Caco-2 (cell line): ENCODE data around the gene WWC2. TPM values are rescaled to one million over a fixed set of nuclear protein-coding genes. Genes with fewer than 3 reads are reported as not detected.
"Not testable (repeated sequence)": the region's sequence is repeated elsewhere in the genome, so short reads cannot be mapped to it uniquely, and the experiment has no call there.

Experiments
- BruUV-seq: library from RNA; stranded (reverse); fragments of 400-500 nt; replicated peaks from 2 replicates; lab custom pipeline; 2021; lab: Mats Ljungman, UMichigan
- CTCF ChIA-PET: fragments of 300-600 bp; sonication (Branson Sonifier 250); formaldehyde crosslinking; loops from one replicate; lab custom pipeline; 2022; ENCODE audit warnings: antibody characterized with exemption; lab: Charles Lee
- POLR2A ChIA-PET: fragments of 300-600 bp; sonication (Branson Sonifier 250); formaldehyde crosslinking; loops from one replicate; lab custom pipeline; 2022; ENCODE audit warnings: antibody characterized with exemption; lab: Charles Lee
- DNase-seq, 2 experiments: peaks; one replicate each; pipeline versions ENCODE4 v3.0.0 to v3.0.0-alpha.2; 2020 to 2022
- H3K27me3 ChIP-seq: replicated peaks from 2 replicates; pipeline ENCODE4 v1.6.0; 2011; ENCODE audit warnings: low read length; ENCODE audit not compliant: control insufficient read depth, insufficient read depth
- H3K36me3 ChIP-seq: 2 replicates; pipeline ENCODE4 v1.5.1; 2011; ENCODE audit warnings: low read length; ENCODE audit not compliant: control insufficient read depth, insufficient read depth
- H3K4me1 ChIP-seq: fragments of 250-450 bp; sonication (Bioruptor Pico); 2 replicates; pipeline ENCODE4 v1.5.1; 2020; ENCODE audit warnings: mild to moderate bottlenecking
- H3K4me3 ChIP-seq: 2 replicates; pipeline ENCODE4 v1.5.1; 2011; ENCODE audit warnings: low read depth, mild to moderate bottlenecking, control low read depth, low read length
- H3K9me3 ChIP-seq: fragments of 250-450 bp; sonication (Bioruptor Pico); 2 replicates; pipeline ENCODE4 v1.5.1; 2020; ENCODE audit warnings: mild to moderate bottlenecking, moderate library complexity
- H3K27ac Mint-ChIP-seq: one replicate; pipeline ENCODE4 v1.8.0; 2022; ENCODE audit warnings: mixed read lengths; ENCODE audit not compliant: unreplicated experiment
- H3K27me3 Mint-ChIP-seq: one replicate; pipeline ENCODE4 v1.8.0; 2022; ENCODE audit warnings: mixed read lengths; ENCODE audit not compliant: insufficient read depth, unreplicated experiment
- H3K36me3 Mint-ChIP-seq: one replicate; pipeline ENCODE4 v1.8.0; 2022; ENCODE audit warnings: mild to moderate bottlenecking, mixed read lengths; ENCODE audit not compliant: insufficient read depth, unreplicated experiment
- H3K4me1 Mint-ChIP-seq: one replicate; pipeline ENCODE4 v1.8.0; 2022; ENCODE audit warnings: low read depth, mixed read lengths; ENCODE audit not compliant: unreplicated experiment
- H3K4me3 Mint-ChIP-seq: one replicate; pipeline ENCODE4 v1.8.0; 2022; ENCODE audit warnings: mild to moderate bottlenecking, moderate library complexity, mixed read lengths; ENCODE audit not compliant: unreplicated experiment
- H3K9me3 Mint-ChIP-seq: one replicate; pipeline ENCODE4 v1.8.0; 2022; ENCODE audit warnings: mixed read lengths; ENCODE audit not compliant: unreplicated experiment
- intact Hi-C: fragments of 100-400 bp; cut with micrococcal nuclease; formaldehyde crosslinking; loops from one replicate; pipeline ENCODE4 v1.10.0; 2022; ENCODE audit not compliant: unreplicated experiment
- total RNA-seq: library from RNA; stranded (reverse); gene quantifications from 2 replicates; pipeline ENCODE4 v1.2.3, GENCODE V29; 2022
- TF ChIP-seq, protein P1 (sequence below), 2 experiments: fragments of 200-600 bp in 1 of 2; IDR thresholded peaks; 1 replicate in 1 of 2; 2 replicates in 1 of 2; pipeline versions ENCODE4 v1.5.1 to v1.8.0; 2011 to 2022; ENCODE audit warnings: antibody characterized with exemption in 1 of 2, control low read depth in 1 of 2, inconsistent platforms in 1 of 2, low read depth in 1 of 2, low read length in 1 of 2, mild to moderate bottlenecking in 1 of 2, moderate library complexity in 1 of 2; ENCODE audit not compliant: insufficient read depth in 1 of 2, severe bottlenecking in 1 of 2, unreplicated experiment in 1 of 2

WWC2 gene
- total RNA-seq, 1 experiment from 2014 or later, result 126 TPM

DNA sequence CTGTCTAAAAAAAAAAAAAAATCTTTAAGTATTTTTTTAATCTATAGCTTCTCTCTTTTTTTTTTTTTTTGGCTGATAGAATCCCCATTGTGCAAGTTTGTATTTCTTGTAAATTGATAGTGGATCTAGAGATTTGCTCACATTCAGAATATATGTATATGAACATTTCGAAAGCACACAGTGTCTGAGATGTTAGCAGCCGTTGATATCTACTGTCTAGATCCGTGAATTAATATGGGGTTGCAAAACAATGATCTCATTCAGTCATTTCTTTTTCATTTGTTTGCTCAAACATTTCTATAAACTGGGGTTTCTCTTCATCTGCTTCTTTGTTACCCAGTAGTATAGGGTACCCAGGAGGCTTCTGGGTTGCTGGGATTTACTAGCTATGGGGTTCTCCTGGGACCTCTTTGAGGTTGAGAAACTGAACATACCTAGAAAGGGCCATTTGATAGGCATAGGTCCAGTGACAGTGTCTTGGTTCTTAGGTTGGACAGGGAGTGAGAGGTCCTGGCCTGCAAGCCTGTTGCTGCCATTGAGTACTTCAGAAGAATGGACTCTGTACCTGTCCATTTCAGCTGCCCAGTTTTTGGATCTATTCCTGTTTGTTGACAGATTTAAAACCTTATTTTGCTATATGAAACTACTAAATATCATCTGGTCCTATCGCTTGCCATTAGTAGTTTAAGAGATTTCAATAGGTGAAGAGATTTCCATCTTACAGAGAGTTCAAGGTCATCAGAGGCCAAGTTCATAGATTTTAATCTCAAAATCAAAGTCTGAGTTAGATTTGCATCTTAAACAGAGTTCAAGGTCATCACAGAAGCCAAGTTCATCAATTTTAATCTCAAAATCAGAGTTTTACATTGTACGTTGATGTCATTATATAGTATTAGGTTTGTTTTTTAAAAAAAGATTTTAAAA is 50.8 kb downstream of the WWC2 start:
- Histone ChIP-seq H3K9me3 (no peaks in the 10 kb centered on the region), H3K4me3 (no peak overlapping the region), H3K27me3 (no peaks in the 10 kb centered on the region), H3K36me3 (no peaks in the 10 kb centered on the region), H3K4me1 (peaks cover 37% of the 10 kb centered on the region)
- Mint-ChIP-seq H3K4me3 (no peak overlapping the region), H3K27ac (no peak overlapping the region), H3K27me3 (no peaks in the 10 kb centered on the region), H3K9me3 (no peaks in the 10 kb centered on the region), H3K4me1 (peaks cover 23% of the 10 kb centered on the region), H3K36me3 (peaks cover 15% of the 10 kb centered on the region)
- ChIA-PET CTCF (no interaction called here), POLR2A (no interaction called here)
- intact Hi-C loops, result loop anchor here (5.0 kb wide), 1 partner anchor 102 kb away; no protein-coding TSS in a partner anchor
- TF ChIP-seq, protein P1, sequence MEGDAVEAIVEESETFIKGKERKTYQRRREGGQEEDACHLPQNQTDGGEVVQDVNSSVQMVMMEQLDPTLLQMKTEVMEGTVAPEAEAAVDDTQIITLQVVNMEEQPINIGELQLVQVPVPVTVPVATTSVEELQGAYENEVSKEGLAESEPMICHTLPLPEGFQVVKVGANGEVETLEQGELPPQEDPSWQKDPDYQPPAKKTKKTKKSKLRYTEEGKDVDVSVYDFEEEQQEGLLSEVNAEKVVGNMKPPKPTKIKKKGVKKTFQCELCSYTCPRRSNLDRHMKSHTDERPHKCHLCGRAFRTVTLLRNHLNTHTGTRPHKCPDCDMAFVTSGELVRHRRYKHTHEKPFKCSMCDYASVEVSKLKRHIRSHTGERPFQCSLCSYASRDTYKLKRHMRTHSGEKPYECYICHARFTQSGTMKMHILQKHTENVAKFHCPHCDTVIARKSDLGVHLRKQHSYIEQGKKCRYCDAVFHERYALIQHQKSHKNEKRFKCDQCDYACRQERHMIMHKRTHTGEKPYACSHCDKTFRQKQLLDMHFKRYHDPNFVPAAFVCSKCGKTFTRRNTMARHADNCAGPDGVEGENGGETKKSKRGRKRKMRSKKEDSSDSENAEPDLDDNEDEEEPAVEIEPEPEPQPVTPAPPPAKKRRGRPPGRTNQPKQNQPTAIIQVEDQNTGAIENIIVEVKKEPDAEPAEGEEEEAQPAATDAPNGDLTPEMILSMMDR (IDR thresholded peaks at IDR 0.05; ENCODE audit: insufficient read depth in 1 of 2, low read depth in 1 of 2, low read length in 1 of 2, severe bottlenecking in 1 of 2, unreplicated experiment in 1 of 2), result no peak
- no peak for DNase-seq
- BruUV-seq, result no TSS peak

DNA sequence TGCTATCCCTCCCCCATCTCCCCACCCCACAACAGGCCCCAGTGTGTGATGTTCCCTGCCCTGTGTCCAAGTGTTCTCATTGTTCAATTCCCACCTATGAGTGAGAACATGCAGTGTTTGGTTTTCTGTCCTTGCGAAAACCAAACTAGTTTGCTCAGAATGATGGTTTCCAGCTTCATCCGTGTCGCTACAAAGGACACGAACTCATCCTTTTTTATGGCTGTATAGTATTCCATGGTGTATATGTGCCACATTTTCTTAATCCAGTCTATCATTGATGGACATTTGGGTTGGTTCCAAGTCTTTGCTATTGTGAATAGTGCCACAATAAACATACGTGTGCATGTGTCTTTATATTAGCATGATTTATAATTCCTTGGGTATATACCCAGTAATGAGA is 51.6 kb downstream of the WWC2 start:
- Mint-ChIP-seq H3K36me3 (peaks cover 16% of the 10 kb centered on the region), H3K4me1 (peaks cover 30% of the 10 kb centered on the region)
- intact Hi-C loops, result loop anchor here (5.0 kb wide), 1 partner anchor 102 kb away; no protein-coding TSS in a partner anchor
- peaks cover 36% of the 10 kb centered on the region for H3K4me1 ChIP-seq
- H3K9me3 Mint-ChIP-seq, H3K4me3 Mint-ChIP-seq, CTCF ChIA-PET, H3K27me3 Mint-ChIP-seq, H3K4me3 ChIP-seq, H3K27ac Mint-ChIP-seq, BruUV-seq, H3K27me3 ChIP-seq, POLR2A ChIA-PET, DNase-seq, H3K9me3 ChIP-seq, H3K36me3 ChIP-seq: not testable (repeated sequence)

DNA sequence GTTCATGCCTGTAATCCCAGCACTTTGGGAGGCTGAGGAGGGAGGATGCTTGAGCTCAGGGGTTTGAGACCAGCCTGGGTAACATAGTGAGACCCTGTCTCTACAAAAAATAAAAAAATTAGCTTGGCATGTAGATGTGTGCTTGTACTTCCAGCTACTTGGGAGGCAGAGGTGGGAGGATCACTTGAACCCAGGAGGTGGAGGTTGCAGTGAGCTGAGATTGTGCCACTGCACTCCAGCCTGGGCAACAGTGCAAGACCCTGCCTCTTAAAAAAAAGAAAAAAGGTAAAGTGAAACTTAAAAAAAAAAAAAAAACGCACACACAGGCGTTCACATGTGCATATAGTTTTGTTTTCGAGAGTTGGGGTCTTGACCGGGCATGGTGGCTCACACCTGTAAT is 53.2 kb downstream of the WWC2 start:
- BruUV-seq, H3K36me3 ChIP-seq, DNase-seq, H3K27me3 ChIP-seq, H3K27me3 Mint-ChIP-seq, H3K4me3 Mint-ChIP-seq, H3K9me3 ChIP-seq, POLR2A ChIA-PET, H3K9me3 Mint-ChIP-seq, H3K27ac Mint-ChIP-seq, H3K4me3 ChIP-seq, CTCF ChIA-PET: not testable (repeated sequence)
- peaks cover 25% of the 10 kb centered on the region for H3K36me3 Mint-ChIP-seq
- intact Hi-C loops, result loop anchor here (5.0 kb wide), 1 partner anchor 100 kb away; no protein-coding TSS in a partner anchor
- H3K4me1 Mint-ChIP-seq, result peaks cover 27% of the 10 kb centered on the region
- peaks cover 44% of the 10 kb centered on the region for H3K4me1 ChIP-seq
